ENCODE data around the gene KRT38. TPM values are rescaled to one million over a fixed set of nuclear protein-coding genes. Genes with fewer than 3 reads are reported as not detected.

Gene KRT38
- total RNA-seq, 1 donor from 2014 or later = not detected

DNA sequence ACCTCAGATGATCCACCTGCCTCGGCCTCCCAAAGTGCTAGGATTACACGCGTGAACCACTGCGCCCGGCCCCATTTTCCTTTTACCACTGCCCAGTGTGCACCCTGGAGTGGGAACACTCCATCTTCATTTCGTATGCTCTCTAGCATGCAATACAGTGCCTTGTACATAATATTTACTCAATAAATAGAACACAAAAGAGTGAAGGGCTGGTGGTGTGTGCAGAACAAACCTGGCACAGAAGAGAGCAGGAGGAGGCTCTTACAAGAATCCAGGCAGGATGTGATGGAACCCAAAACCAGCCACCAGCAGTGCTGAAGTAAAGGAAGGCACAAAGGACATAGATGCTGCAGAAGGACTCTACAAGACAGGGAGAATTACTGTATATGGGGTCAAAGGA is 23.7 kb downstream of the KRT38 start:
- ATAC-seq (ENCODE audit: low read depth) = no peak
- Mint-ChIP-seq H3K27me3 (peaks cover 7% of the 10 kb centered on the region), H3K27ac (no peak overlapping the region), H3K4me3 (no peak overlapping the region), H3K36me3 (ENCODE audit: low read depth) (no peaks in the 10 kb centered on the region), H3K9me3 (no peaks in the 10 kb centered on the region), H3K4me1 (peaks cover 5% of the 10 kb centered on the region)
- ChIA-PET POLR2A (no interaction called here), CTCF (interaction anchor here (1.1 kb wide), 1 partner anchor 14 kb away, joined by 3 read pairs; no protein-coding TSS in a partner anchor)
- intact Hi-C loops (cut with micrococcal nuclease) = no loop called here
- DNase-seq = no peak
- TF ChIP-seq, protein P1, sequence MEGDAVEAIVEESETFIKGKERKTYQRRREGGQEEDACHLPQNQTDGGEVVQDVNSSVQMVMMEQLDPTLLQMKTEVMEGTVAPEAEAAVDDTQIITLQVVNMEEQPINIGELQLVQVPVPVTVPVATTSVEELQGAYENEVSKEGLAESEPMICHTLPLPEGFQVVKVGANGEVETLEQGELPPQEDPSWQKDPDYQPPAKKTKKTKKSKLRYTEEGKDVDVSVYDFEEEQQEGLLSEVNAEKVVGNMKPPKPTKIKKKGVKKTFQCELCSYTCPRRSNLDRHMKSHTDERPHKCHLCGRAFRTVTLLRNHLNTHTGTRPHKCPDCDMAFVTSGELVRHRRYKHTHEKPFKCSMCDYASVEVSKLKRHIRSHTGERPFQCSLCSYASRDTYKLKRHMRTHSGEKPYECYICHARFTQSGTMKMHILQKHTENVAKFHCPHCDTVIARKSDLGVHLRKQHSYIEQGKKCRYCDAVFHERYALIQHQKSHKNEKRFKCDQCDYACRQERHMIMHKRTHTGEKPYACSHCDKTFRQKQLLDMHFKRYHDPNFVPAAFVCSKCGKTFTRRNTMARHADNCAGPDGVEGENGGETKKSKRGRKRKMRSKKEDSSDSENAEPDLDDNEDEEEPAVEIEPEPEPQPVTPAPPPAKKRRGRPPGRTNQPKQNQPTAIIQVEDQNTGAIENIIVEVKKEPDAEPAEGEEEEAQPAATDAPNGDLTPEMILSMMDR (IDR thresholded peaks at IDR 0.05) = no peak

DNA sequence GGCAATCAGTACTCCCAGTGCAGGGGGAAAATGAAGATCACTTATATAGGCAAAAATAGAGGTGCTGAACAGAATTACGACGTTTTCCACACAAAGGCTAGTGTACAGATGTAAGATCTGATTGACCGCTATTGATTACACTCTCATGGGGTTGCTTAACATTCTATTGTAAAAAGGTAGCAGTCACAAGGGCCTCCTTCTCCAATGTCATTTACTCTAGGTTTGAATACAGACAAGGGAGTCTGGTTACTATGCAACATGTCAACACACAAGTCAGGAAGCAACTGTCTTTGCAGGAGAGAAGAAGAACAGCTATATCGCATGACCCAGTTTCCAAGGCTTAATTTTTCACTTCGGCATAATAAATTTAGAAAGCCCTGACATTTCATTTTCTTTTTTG is 24.3 kb downstream of the KRT38 start:
- Mint-ChIP-seq H3K27ac (no peak overlapping the region), H3K4me3 (no peak overlapping the region), H3K27me3 (peaks cover 7% of the 10 kb centered on the region), H3K36me3 (ENCODE audit: low read depth) (no peaks in the 10 kb centered on the region), H3K4me1 (peaks cover 5% of the 10 kb centered on the region), H3K9me3 (no peaks in the 10 kb centered on the region)
- ATAC-seq (ENCODE audit: low read depth) (no peak), DNase-seq (no peak)
- TF ChIP-seq, protein P1 (IDR thresholded peaks at IDR 0.05) = no peak
- intact Hi-C loops (cut with micrococcal nuclease) = no loop called here
- POLR2A ChIA-PET = no interaction called here
- CTCF ChIA-PET = no interaction called here

DNA sequence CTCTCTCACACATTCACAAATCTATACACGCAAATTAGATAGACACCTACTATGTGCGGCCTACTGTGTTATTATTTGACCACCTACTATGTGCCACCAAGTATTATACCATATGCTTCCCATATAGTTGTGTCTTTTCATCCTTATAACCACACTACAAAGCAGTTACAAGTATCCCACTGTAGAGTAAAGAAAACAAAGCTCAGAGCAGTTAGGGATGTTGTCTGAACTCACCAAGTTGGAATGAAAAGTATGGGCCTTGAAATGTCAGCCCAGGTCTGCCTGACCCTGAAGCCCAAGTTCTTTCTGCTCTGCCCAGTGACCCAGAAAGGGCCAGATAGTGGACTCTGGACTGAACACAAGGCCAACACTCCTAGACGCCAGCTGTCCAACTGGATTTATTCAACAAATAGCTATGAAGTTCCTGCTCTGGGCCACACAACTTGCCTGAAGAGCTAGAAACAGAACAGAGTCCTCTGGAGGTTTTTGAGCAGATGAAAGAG is 24.9 kb downstream of the KRT38 start:
- intact Hi-C loops (cut with micrococcal nuclease) = no loop called here
- H3K4me1 Mint-ChIP-seq = peaks cover 5% of the 10 kb centered on the region
- H3K9me3 Mint-ChIP-seq = no peaks in the 10 kb centered on the region
- CTCF ChIA-PET = no interaction called here
- TF ChIP-seq, protein P1 (IDR thresholded peaks at IDR 0.05) = no peak
- no peaks in the 10 kb centered on the region for H3K36me3 Mint-ChIP-seq (ENCODE audit: low read depth)
- peaks cover 4% of the 10 kb centered on the region for H3K27me3 Mint-ChIP-seq
- no peak for ATAC-seq (ENCODE audit: low read depth)
- POLR2A ChIA-PET = no interaction called here
- no peak for DNase-seq
- H3K27ac Mint-ChIP-seq = no peak overlapping the region
- no peak overlapping the region for H3K4me3 Mint-ChIP-seq

DNA sequence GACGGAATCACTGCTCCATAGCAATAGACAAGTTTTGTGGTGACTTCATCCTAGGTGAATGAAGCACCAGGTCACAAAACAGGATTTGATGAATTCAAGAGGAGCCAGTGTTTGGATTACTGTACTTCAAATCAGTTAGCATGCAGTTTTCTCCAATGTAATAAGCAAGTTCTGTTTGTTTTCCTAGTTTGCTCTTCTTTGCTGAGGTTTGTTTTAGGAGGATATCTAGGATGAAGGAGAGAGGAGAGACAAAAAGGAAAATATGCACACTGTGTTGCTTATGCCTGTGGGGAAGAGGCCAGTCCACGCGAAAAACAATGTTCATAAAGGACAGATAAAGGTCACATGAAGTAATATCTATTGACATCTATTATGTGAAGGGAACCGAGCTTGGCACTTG is 25.4 kb downstream of the KRT38 start:
- TF ChIP-seq, protein P1 (IDR thresholded peaks at IDR 0.05) = no peak
- ChIA-PET CTCF (no interaction called here), POLR2A (no interaction called here)
- H3K36me3 Mint-ChIP-seq (ENCODE audit: low read depth) = no peaks in the 10 kb centered on the region
- no peaks in the 10 kb centered on the region for H3K9me3 Mint-ChIP-seq
- intact Hi-C loops (cut with micrococcal nuclease) = no loop called here
- ATAC-seq (ENCODE audit: low read depth) (no peak), DNase-seq (no peak)
- peaks cover 4% of the 10 kb centered on the region for H3K27me3 Mint-ChIP-seq
- no peak overlapping the region for H3K27ac Mint-ChIP-seq
- no peak overlapping the region for H3K4me3 Mint-ChIP-seq
- peaks cover 5% of the 10 kb centered on the region for H3K4me1 Mint-ChIP-seq

DNA sequence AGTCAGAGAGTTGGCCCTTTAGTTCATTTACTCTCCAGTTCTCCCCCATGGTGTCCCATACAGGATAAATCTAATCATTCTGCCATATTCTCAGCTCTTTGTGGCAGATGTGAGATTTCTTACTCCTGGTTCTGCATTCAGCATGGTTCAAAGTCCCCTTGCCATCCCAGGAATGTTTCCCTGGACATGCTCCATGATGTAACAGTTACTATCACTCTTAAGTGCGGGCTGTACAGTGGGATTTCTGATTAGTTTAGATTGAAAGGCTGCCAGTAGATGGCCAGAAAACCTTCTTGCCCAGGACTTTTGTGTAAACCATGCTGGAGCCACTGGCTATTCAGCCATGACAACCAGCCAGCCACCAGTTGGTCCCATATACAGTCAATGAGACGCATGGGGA is 26.8 kb downstream of the KRT38 start:
- Mint-ChIP-seq H3K4me3 (no peak overlapping the region), H3K4me1 (peaks cover 5% of the 10 kb centered on the region), H3K9me3 (no peaks in the 10 kb centered on the region), H3K36me3 (ENCODE audit: low read depth) (no peaks in the 10 kb centered on the region), H3K27ac (no peak overlapping the region), H3K27me3 (peaks cover 4% of the 10 kb centered on the region)
- DNase-seq (no peak), ATAC-seq (ENCODE audit: low read depth) (no peak)
- CTCF ChIA-PET = no interaction called here
- POLR2A ChIA-PET = no interaction called here
- intact Hi-C loops (cut with micrococcal nuclease) = no loop called here
- TF ChIP-seq, protein P1 (IDR thresholded peaks at IDR 0.05) = no peak
